Measurements from ENCODE around the gene ASB7. TPM values are rescaled to one million over a fixed set of nuclear protein-coding genes. Genes with fewer than 3 reads are reported as not detected.

ASB7 gene
- total RNA-seq, 1 experiment from 2014 or later: 14.4 TPM

DNA sequence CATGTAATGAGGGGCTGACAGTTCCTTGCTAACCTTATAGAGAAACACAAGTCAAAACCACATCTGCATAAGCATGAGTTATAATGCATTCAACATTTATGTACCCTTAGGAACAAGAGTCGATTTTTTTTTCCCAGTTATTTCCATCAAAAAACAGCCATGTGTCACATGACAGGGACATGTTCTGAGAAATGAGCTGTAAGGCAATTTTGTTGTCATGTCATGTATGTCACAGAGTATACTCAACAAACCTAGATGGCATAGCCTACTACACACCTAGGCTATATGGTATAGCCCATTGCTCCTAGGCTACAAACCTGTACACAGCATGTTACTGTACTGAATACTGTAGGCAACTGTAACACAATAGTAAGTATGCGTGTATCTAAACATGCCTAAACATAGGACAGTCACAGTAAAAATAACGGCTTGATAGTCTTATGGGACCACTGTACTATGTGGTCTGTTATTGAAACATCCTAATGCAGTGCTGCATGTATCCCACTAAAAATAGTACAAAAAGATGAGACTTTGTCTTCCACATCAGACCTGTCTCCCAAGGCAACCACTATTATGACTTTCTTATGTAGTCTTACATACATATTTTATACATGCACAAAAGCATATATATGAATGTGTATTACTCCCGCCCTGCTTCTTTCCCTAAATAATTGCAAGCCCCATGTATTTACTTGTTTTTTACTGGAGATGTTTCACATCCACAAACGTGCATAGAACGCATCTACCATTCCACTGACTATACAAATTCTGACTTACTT, 35.4 kb upstream of the ASB7 start:
- intact Hi-C loops (cut with micrococcal nuclease; ENCODE audit: unreplicated experiment): no loop called here
- no peaks in the 10 kb centered on the region for H3K9me3 Mint-ChIP-seq (ENCODE audit: unreplicated experiment)
- no peaks in the 10 kb centered on the region for H3K4me1 Mint-ChIP-seq (ENCODE audit: low read depth, unreplicated experiment)
- no peak for DNase-seq
- BruUV-seq (replicated peaks): no TSS peak
- no peaks in the 10 kb centered on the region for H3K27me3 Mint-ChIP-seq (ENCODE audit: insufficient read depth, unreplicated experiment)
- Histone ChIP-seq H3K36me3 (ENCODE audit: control insufficient read depth, insufficient read depth, low read length) (no peaks in the 10 kb centered on the region), H3K27me3 (replicated peaks; ENCODE audit: control insufficient read depth, insufficient read depth, low read length) (no peaks in the 10 kb centered on the region), H3K9me3 (no peaks in the 10 kb centered on the region), H3K4me3 (ENCODE audit: low read depth, low read length) (no peak overlapping the region), H3K4me1 (no peaks in the 10 kb centered on the region)
- H3K36me3 Mint-ChIP-seq (ENCODE audit: insufficient read depth, unreplicated experiment): peaks cover 5% of the 10 kb centered on the region
- POLR2A ChIA-PET: no interaction called here
- TF ChIP-seq CTCF (IDR thresholded peaks at IDR 0.05; ENCODE audit: insufficient read depth in 1 of 2, low read depth in 1 of 2, low read length in 1 of 2, severe bottlenecking in 1 of 2, unreplicated experiment in 1 of 2): no peak
- CTCF ChIA-PET: no interaction called here
- H3K27ac Mint-ChIP-seq (ENCODE audit: unreplicated experiment): no peak overlapping the region
- H3K4me3 Mint-ChIP-seq (ENCODE audit: unreplicated experiment): no peak overlapping the region

DNA sequence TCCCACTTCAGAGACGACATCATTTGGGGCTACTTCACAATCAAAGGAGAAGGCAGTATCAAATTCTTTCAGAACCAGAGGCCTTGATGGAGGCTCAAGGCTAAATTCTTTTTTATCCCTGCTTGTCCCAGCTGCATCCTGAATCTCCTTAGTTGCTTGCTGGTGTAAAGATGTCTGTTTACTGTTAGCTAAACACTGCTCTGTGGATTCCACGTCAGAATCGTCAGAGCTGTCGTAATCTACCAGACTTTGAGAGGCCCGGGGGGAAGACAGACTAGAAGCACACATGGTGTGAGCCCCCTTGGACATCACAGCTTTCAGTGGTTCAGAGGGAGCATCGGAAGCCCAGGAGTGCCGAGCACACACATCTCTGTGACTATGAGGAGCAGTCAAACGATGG, 33.0 kb upstream of the ASB7 start:
- Mint-ChIP-seq H3K4me3 (ENCODE audit: unreplicated experiment) (no peak overlapping the region), H3K36me3 (ENCODE audit: insufficient read depth, unreplicated experiment) (peaks cover 5% of the 10 kb centered on the region), H3K27ac (ENCODE audit: unreplicated experiment) (no peak overlapping the region), H3K4me1 (ENCODE audit: low read depth, unreplicated experiment) (no peaks in the 10 kb centered on the region), H3K9me3 (ENCODE audit: unreplicated experiment) (no peaks in the 10 kb centered on the region), H3K27me3 (ENCODE audit: insufficient read depth, unreplicated experiment) (no peaks in the 10 kb centered on the region)
- ChIA-PET POLR2A (no interaction called here), CTCF (no interaction called here)
- intact Hi-C loops (cut with micrococcal nuclease; ENCODE audit: unreplicated experiment): no loop called here
- Histone ChIP-seq H3K9me3 (no peaks in the 10 kb centered on the region), H3K4me3 (ENCODE audit: low read depth, low read length) (no peak overlapping the region), H3K36me3 (ENCODE audit: control insufficient read depth, insufficient read depth, low read length) (no peaks in the 10 kb centered on the region), H3K4me1 (no peaks in the 10 kb centered on the region), H3K27me3 (replicated peaks; ENCODE audit: control insufficient read depth, insufficient read depth, low read length) (no peaks in the 10 kb centered on the region)
- TF ChIP-seq CTCF (IDR thresholded peaks at IDR 0.05; ENCODE audit: insufficient read depth in 1 of 2, low read depth in 1 of 2, low read length in 1 of 2, severe bottlenecking in 1 of 2, unreplicated experiment in 1 of 2): no peak
- no TSS peak for BruUV-seq (replicated peaks)
- DNase-seq: no peak

GRCh38 chr15:100570275-100570674, 32.1 kb upstream of the ASB7 start:
- BruUV-seq (replicated peaks): no TSS peak
- no peak for DNase-seq
- no peak overlapping the region for H3K4me3 Mint-ChIP-seq (ENCODE audit: unreplicated experiment)
- intact Hi-C loops (cut with micrococcal nuclease; ENCODE audit: unreplicated experiment): loop anchor here (5.0 kb wide), 1 partner anchor 218 kb away; no protein-coding TSS in a partner anchor
- H3K4me3 ChIP-seq (ENCODE audit: low read depth, low read length): no peak overlapping the region
- ChIA-PET POLR2A (no interaction called here), CTCF (no interaction called here)
- no peaks in the 10 kb centered on the region for H3K36me3 ChIP-seq (ENCODE audit: control insufficient read depth, insufficient read depth, low read length)
- no peaks in the 10 kb centered on the region for H3K27me3 Mint-ChIP-seq (ENCODE audit: insufficient read depth, unreplicated experiment)
- no peak overlapping the region for H3K27ac Mint-ChIP-seq (ENCODE audit: unreplicated experiment)
- H3K36me3 Mint-ChIP-seq (ENCODE audit: insufficient read depth, unreplicated experiment): peaks cover 5% of the 10 kb centered on the region
- no peaks in the 10 kb centered on the region for H3K9me3 Mint-ChIP-seq (ENCODE audit: unreplicated experiment)
- H3K9me3 ChIP-seq: no peaks in the 10 kb centered on the region
- no peaks in the 10 kb centered on the region for H3K4me1 Mint-ChIP-seq (ENCODE audit: low read depth, unreplicated experiment)
- no peak for TF ChIP-seq CTCF (IDR thresholded peaks at IDR 0.05; ENCODE audit: insufficient read depth in 1 of 2, low read depth in 1 of 2, low read length in 1 of 2, severe bottlenecking in 1 of 2, unreplicated experiment in 1 of 2)
- H3K27me3 ChIP-seq (replicated peaks; ENCODE audit: control insufficient read depth, insufficient read depth, low read length): no peaks in the 10 kb centered on the region
- no peaks in the 10 kb centered on the region for H3K4me1 ChIP-seq

Data from Caco-2 (cell line).